Measurements from ENCODE around the gene RRAS2.

RRAS2 gene

DNA sequence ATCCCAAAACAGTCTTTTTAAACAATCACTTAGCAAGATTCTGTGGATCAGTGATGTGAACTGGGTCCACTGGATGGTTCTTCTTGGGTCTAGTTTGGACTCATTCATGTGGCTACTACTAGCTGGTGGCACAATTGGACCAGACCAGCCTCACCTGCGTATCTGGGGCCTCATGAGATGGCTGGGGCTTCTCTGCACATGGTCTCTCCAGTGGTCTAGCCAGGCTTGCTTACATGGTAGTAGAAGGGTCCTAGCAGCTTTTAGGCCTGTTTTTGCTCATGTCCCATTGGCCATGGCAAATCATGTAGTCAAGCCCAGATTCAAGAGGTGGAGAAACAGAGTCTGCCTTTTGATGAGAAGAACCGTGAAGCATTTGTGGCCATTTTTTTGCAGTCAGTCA lies 94.0 kb downstream of the RRAS2 start:
- Histone ChIP-seq H3F3A (ENCODE audit: insufficient read depth, low read length) (no peaks in the 10 kb centered on the region), H2AFZ (ENCODE audit: low read length) (no peak overlapping the region), H3K9me3 (replicated peaks; ENCODE audit: insufficient read depth, low read length) (no peaks in the 10 kb centered on the region), H4K20me1 (ENCODE audit: insufficient read depth, low read length) (no peaks in the 10 kb centered on the region), H3K27me3 (replicated peaks; ENCODE audit: insufficient read depth, low read length) (no peaks in the 10 kb centered on the region), H3K4me3 (ENCODE audit: low read length) (no peak overlapping the region), H3K4me2 (ENCODE audit: low read depth, low read length) (no peak overlapping the region), H3K9me2 (replicated peaks; ENCODE audit: insufficient read depth, low read length) (no peaks in the 10 kb centered on the region), H3K27ac (ENCODE audit: low read length) (no peak overlapping the region), H3K79me2 (ENCODE audit: low read length) (no peaks in the 10 kb centered on the region), H3K4me1 (ENCODE audit: low read length) (peaks cover under 1% of the 10 kb centered on the region; the same call in 1 of the 2 replicates), H3K36me3 (replicated peaks; ENCODE audit: insufficient read depth, low read length) (no peaks in the 10 kb centered on the region), H3K9ac (ENCODE audit: low read length) (no peak overlapping the region)
- DNase-seq: no peak
- TF ChIP-seq EZH2 (optimal IDR thresholded peaks at IDR 0.05; ENCODE audit: low read depth, low read length) (no peak), EZH2phosphoT487 (IDR thresholded peaks at IDR 0.05; ENCODE audit: low read length) (no peak)
- TF ChIP-seq, protein P1, sequence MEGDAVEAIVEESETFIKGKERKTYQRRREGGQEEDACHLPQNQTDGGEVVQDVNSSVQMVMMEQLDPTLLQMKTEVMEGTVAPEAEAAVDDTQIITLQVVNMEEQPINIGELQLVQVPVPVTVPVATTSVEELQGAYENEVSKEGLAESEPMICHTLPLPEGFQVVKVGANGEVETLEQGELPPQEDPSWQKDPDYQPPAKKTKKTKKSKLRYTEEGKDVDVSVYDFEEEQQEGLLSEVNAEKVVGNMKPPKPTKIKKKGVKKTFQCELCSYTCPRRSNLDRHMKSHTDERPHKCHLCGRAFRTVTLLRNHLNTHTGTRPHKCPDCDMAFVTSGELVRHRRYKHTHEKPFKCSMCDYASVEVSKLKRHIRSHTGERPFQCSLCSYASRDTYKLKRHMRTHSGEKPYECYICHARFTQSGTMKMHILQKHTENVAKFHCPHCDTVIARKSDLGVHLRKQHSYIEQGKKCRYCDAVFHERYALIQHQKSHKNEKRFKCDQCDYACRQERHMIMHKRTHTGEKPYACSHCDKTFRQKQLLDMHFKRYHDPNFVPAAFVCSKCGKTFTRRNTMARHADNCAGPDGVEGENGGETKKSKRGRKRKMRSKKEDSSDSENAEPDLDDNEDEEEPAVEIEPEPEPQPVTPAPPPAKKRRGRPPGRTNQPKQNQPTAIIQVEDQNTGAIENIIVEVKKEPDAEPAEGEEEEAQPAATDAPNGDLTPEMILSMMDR (IDR thresholded peaks at IDR 0.05; ENCODE audit: low read length): no peak

- no peaks in the 10 kb centered on the region for H3K4me1 ChIP-seq (ENCODE audit: low read length)
- no peaks in the 10 kb centered on the region for H4K20me1 ChIP-seq (ENCODE audit: insufficient read depth, low read length)
- DNase-seq: no peak
- H3K9me2 ChIP-seq (replicated peaks; ENCODE audit: insufficient read depth, low read length): no peaks in the 10 kb centered on the region
- H3F3A ChIP-seq (ENCODE audit: insufficient read depth, low read length): no peaks in the 10 kb centered on the region
- H2AFZ ChIP-seq (ENCODE audit: low read length): no peak overlapping the region
- H3K27ac ChIP-seq (ENCODE audit: low read length): no peak overlapping the region
- H3K4me3 ChIP-seq (ENCODE audit: low read length): no peak overlapping the region
- no peaks in the 10 kb centered on the region for H3K79me2 ChIP-seq (ENCODE audit: low read length)
- H3K9me3 ChIP-seq (replicated peaks; ENCODE audit: insufficient read depth, low read length): no peaks in the 10 kb centered on the region
- no peaks in the 10 kb centered on the region for H3K27me3 ChIP-seq (replicated peaks; ENCODE audit: insufficient read depth, low read length)
- no peaks in the 10 kb centered on the region for H3K36me3 ChIP-seq (replicated peaks; ENCODE audit: insufficient read depth, low read length)
- no peak overlapping the region for H3K9ac ChIP-seq (ENCODE audit: low read length)
- TF ChIP-seq, protein P1 (IDR thresholded peaks at IDR 0.05; ENCODE audit: low read length): no peak
- no peak for TF ChIP-seq EZH2 (optimal IDR thresholded peaks at IDR 0.05; ENCODE audit: low read depth, low read length)
- TF ChIP-seq EZH2phosphoT487 (IDR thresholded peaks at IDR 0.05; ENCODE audit: low read length): no peak
- no peak overlapping the region for H3K4me2 ChIP-seq (ENCODE audit: low read depth, low read length)
These were observed 96.6 kb downstream of the RRAS2 start for GRCh38 chr11:14262271-14262846.

DNA sequence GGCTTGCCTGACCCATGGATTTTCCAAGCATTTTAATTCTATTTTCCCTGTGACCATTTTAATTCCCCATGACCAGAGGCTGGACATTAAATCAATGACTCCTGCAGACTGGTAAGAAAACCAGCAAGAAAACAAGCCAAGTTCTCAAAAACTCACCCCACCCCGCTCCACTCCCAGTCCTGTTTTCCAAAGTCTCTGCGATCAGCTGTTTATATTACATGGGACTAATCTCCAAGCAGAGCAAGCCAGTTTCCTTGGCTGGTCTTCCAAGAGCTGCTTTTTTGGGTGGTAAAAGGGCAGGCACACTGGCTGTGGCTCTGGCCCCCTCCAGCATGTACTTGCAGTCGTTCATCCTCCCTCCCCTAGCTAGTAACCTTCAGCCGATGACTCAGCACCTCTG lies 97.9 kb downstream of the RRAS2 start:
- Histone ChIP-seq H3K4me1 (ENCODE audit: low read length) (no peaks in the 10 kb centered on the region), H3K9ac (ENCODE audit: low read length) (no peak overlapping the region), H2AFZ (ENCODE audit: low read length) (no peak overlapping the region), H3F3A (ENCODE audit: insufficient read depth, low read length) (no peaks in the 10 kb centered on the region), H3K4me3 (ENCODE audit: low read length) (no peak overlapping the region), H3K27ac (ENCODE audit: low read length) (no peak overlapping the region), H3K36me3 (replicated peaks; ENCODE audit: insufficient read depth, low read length) (no peaks in the 10 kb centered on the region), H4K20me1 (ENCODE audit: insufficient read depth, low read length) (no peaks in the 10 kb centered on the region), H3K79me2 (ENCODE audit: low read length) (no peaks in the 10 kb centered on the region), H3K27me3 (replicated peaks; ENCODE audit: insufficient read depth, low read length) (no peaks in the 10 kb centered on the region), H3K9me2 (replicated peaks; ENCODE audit: insufficient read depth, low read length) (no peaks in the 10 kb centered on the region), H3K9me3 (replicated peaks; ENCODE audit: insufficient read depth, low read length) (no peaks in the 10 kb centered on the region), H3K4me2 (ENCODE audit: low read depth, low read length) (no peak overlapping the region)
- TF ChIP-seq EZH2 (optimal IDR thresholded peaks at IDR 0.05; ENCODE audit: low read depth, low read length) (no peak), EZH2phosphoT487 (IDR thresholded peaks at IDR 0.05; ENCODE audit: low read length) (no peak)
- TF ChIP-seq, protein P1 (IDR thresholded peaks at IDR 0.05; ENCODE audit: low read length): no peak
- DNase-seq: no peak
